H1 (cell line): ENCODE measurements around the gene RAB3IL1.
A peak's percentile ranks its signal among the peaks of the same experiment; 100 is the strongest.

Experiments
- CTCF ChIP-seq, 3 experiments: IDR thresholded peaks; 1 replicate in 2 of 3; 2 replicates in 1 of 3; pipeline versions ENCODE4 v1.5.1 to v1.6.1; 2011; ENCODE audit warnings: low read length in 3 of 3, mild to moderate bottlenecking in 3 of 3, inconsistent platforms in 2 of 3, low read depth in 1 of 3, moderate library complexity in 1 of 3; ENCODE audit not compliant: insufficient read depth in 1 of 3; ENCODE audit errors: control extremely low read depth in 1 of 3
- EP300 ChIP-seq, 2 experiments: IDR thresholded peaks; 1 replicate in 1 of 2; 2 replicates in 1 of 2; pipeline ENCODE4 v1.6.1; 2011 to 2012; ENCODE audit warnings: low read depth in 2 of 2, low read length in 2 of 2, mild to moderate bottlenecking in 2 of 2, borderline replicate concordance in 1 of 2, inconsistent platforms in 1 of 2, moderate library complexity in 1 of 2
- HDAC6 ChIP-seq: IDR thresholded peaks from one replicate; pipeline ENCODE4 v1.7.1; 2012; ENCODE audit warnings: low read depth, mild to moderate bottlenecking, inconsistent platforms, low read length, moderate library complexity
- JUN ChIP-seq: IDR thresholded peaks from 2 replicates; pipeline ENCODE4 v1.6.1; 2011; ENCODE audit warnings: low read depth, mild to moderate bottlenecking, improper control_type of control experiment, low read length
- JUND ChIP-seq: IDR thresholded peaks from 2 replicates; pipeline ENCODE4 v1.6.1; 2011; ENCODE audit warnings: mild to moderate bottlenecking, improper control_type of control experiment, low read length
- POLR2A ChIP-seq, 2 experiments: IDR thresholded peaks; 1 replicate in 1 of 2; 2 replicates in 1 of 2; pipeline ENCODE4 v1.6.1; 2011; ENCODE audit warnings: low read depth in 2 of 2, low read length in 2 of 2, mild to moderate bottlenecking in 2 of 2; ENCODE audit errors: control extremely low read depth in 1 of 2
- TAF1 ChIP-seq: IDR thresholded peaks from 2 replicates; pipeline ENCODE4 v1.6.1; 2011; ENCODE audit warnings: mild to moderate bottlenecking, low read depth, low read length

DNA sequence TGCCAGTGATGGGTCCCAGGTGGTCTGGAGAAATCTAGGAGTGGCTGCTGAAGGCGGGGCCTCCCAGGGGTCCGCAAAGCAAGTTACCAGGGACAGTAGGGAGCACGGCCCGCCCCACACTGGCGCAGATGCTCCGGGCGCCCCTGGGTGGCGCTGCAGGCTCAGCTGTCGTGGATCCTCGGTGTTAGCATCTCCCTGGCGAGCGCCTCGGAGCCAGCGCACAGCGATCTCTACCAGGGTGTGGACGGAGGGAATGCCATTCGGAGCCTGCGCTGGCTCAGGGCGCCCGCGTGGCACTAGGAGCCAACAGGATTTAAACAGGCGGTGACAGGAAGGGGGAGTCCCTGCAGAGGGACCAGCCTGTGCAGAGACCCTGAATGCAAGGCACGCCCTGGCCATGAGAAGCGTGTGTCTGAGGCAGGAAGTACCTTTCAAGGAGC, 46.2 kb downstream of the RAB3IL1 start:
- TF ChIP-seq POLR2A (IDR thresholded peaks at IDR 0.05; ENCODE audit: control extremely low read depth in 1 of 2, low read depth in 2 of 2, low read length in 2 of 2) = no peak
- peak in 2 of 3 experiments; percentile 94 to 97; a peak in 3 of 4 replicates for TF ChIP-seq CTCF (IDR thresholded peaks at IDR 0.05; ENCODE audit: control extremely low read depth in 1 of 3, insufficient read depth in 1 of 3, low read depth in 1 of 3, low read length in 3 of 3)
- TF ChIP-seq HDAC6 = no peak
- TF ChIP-seq JUN = no peak
- 0 out of 3 replicates have a peak, but pooled peaks of 1 of the 2 experiments have one; percentile 27 for TF ChIP-seq EP300 (IDR thresholded peaks at IDR 0.05; ENCODE audit: borderline replicate concordance in 1 of 2, low read depth in 2 of 2, low read length in 2 of 2)
- 0 out of 2 replicates have a peak, but pooled peaks have one; percentile 18 for TF ChIP-seq JUND
- no peak for TF ChIP-seq TAF1
